ENCODE results near the gene TMEM106A. TPM values are rescaled to one million over a fixed set of nuclear protein-coding genes. Genes with fewer than 3 reads are reported as not detected.
"Not testable (repeated sequence)": the region's sequence is repeated elsewhere in the genome, so short reads cannot be mapped to it uniquely, and the experiment has no call there.

TMEM106A gene
- total and polyA plus RNA-seq, 2 donors (not counting 1 experiment from before 2014, with no cell fraction given): 1.5 to 9.3 TPM

DNA sequence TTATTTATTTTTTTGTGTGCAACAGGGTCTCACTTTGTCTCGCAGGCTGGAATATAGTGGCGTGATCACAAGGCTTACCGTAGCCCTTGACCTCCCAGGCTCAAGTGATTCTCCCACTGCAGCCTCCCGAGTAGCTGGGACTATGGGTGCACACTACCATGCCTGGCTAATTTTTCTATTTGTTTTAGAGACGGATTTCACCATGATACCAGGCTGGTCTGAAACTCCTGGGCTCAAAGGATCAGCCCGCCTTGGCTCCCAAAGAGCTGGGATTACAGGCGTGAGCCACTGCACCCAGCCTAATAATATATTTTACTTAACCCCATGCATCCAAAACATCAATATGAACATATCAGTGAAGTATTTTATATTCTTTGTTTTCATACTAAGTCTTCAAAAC lies 14.7 kb downstream of the TMEM106A start:
- Histone ChIP-seq H3K9me3 (ENCODE audit: control insufficient read depth, insufficient read depth, low read depth, low read length) (no peaks in the 10 kb centered on the region), H3K79me2 (ENCODE audit: control insufficient read depth, insufficient read depth, low read length) (no peaks in the 10 kb centered on the region), H3K36me3 (ENCODE audit: control insufficient read depth, insufficient read depth, low read length) (peaks cover 2% of the 10 kb centered on the region), H4K20me1 (ENCODE audit: control insufficient read depth, extremely low read depth, insufficient read depth, low read length) (no peaks in the 10 kb centered on the region), H3K9ac (ENCODE audit: insufficient read depth, low read length) (no peak overlapping the region), H3K4me3 (replicated peaks in 1 of 4; ENCODE audit: control extremely low read depth in 1 of 4, insufficient read depth in 1 of 4, low read depth in 3 of 4, low read length in 4 of 4) (no peak overlapping the region), H3K4me1 (ENCODE audit: control insufficient read depth, extremely low read depth, insufficient read depth, low read length) (no peaks in the 10 kb centered on the region), H3K4me2 (ENCODE audit: extremely low read depth, insufficient read depth, low read length) (no peak overlapping the region), H3K27ac (ENCODE audit: insufficient read depth, low read length) (no peak overlapping the region), H3K27me3 (ENCODE audit: control insufficient read depth, insufficient read depth, low read length) (no peaks in the 10 kb centered on the region), H2AFZ (ENCODE audit: low read length) (no peak overlapping the region)
- TF ChIP-seq, protein P1, sequence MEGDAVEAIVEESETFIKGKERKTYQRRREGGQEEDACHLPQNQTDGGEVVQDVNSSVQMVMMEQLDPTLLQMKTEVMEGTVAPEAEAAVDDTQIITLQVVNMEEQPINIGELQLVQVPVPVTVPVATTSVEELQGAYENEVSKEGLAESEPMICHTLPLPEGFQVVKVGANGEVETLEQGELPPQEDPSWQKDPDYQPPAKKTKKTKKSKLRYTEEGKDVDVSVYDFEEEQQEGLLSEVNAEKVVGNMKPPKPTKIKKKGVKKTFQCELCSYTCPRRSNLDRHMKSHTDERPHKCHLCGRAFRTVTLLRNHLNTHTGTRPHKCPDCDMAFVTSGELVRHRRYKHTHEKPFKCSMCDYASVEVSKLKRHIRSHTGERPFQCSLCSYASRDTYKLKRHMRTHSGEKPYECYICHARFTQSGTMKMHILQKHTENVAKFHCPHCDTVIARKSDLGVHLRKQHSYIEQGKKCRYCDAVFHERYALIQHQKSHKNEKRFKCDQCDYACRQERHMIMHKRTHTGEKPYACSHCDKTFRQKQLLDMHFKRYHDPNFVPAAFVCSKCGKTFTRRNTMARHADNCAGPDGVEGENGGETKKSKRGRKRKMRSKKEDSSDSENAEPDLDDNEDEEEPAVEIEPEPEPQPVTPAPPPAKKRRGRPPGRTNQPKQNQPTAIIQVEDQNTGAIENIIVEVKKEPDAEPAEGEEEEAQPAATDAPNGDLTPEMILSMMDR (conservative IDR thresholded peaks at IDR 0.05 in 1 of 2, IDR thresholded peaks at IDR 0.05 in 1 of 2; ENCODE audit: low read depth in 1 of 2, low read length in 2 of 2): no peak
- no peak for TF ChIP-seq EZH2 (IDR thresholded peaks at IDR 0.05; ENCODE audit: low read length, missing control alignments)
- DNase-seq (ENCODE audit: low read depth in 2 of 2): no peak

DNA sequence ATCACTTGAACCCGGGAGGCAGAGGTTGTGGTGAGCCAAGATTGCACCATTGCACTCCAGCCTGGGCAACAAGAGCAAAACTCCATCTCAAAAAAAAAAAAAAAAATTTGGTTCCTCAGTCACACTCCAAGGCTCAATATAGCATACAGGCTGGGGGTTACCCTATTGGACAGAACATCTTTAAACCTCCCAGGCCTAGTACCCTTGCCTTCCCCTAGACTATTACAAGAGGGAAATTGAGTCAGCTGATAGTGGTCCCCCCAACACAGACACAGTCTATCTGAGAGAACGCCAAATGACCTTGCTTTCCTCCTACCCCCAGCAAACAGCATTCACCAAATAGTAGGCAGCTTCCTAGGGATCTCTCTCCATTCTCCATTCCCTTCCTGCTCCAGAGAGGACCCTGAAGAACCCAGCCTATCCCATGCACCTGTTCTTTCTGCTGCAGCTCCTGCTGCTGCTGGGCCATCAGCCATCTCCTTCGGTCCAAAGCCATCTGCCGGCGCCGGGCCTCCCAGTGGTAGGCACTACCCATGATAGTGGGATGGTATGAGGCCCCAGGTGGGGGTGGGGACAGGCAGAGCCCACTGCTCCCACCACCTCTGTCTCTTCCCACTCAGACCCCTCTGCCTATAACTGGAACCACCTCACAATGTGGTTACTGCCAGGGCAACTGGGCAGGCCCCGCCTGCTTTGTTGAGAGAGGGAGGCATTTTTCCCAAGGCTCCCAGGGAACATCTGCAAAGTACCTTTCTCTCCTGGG lies 16.5 kb downstream of the TMEM106A start, which contains the start of gene CCDC200:
CCDC200 (minus strand) TSS at position 604 of the 763 bp plus-strand sequence; CDS start at position 535, 69 bp downstream.
- not testable (repeated sequence) for H3K27me3 ChIP-seq (ENCODE audit: control insufficient read depth, insufficient read depth, low read length); H3K79me2 ChIP-seq (ENCODE audit: control insufficient read depth, insufficient read depth, low read length); H4K20me1 ChIP-seq (ENCODE audit: control insufficient read depth, extremely low read depth, insufficient read depth, low read length); H3K27ac ChIP-seq (ENCODE audit: insufficient read depth, low read length); H3K4me2 ChIP-seq (ENCODE audit: extremely low read depth, insufficient read depth, low read length); H3K9me3 ChIP-seq (ENCODE audit: control insufficient read depth, insufficient read depth, low read depth, low read length); DNase-seq (ENCODE audit: low read depth in 2 of 2); H2AFZ ChIP-seq (ENCODE audit: low read length); H3K9ac ChIP-seq (ENCODE audit: insufficient read depth, low read length); H3K4me3 ChIP-seq (replicated peaks in 1 of 4; ENCODE audit: control extremely low read depth in 1 of 4, insufficient read depth in 1 of 4, low read depth in 3 of 4, low read length in 4 of 4); H3K4me1 ChIP-seq (ENCODE audit: control insufficient read depth, extremely low read depth, insufficient read depth, low read length); H3K36me3 ChIP-seq (ENCODE audit: control insufficient read depth, insufficient read depth, low read length)

DNA sequence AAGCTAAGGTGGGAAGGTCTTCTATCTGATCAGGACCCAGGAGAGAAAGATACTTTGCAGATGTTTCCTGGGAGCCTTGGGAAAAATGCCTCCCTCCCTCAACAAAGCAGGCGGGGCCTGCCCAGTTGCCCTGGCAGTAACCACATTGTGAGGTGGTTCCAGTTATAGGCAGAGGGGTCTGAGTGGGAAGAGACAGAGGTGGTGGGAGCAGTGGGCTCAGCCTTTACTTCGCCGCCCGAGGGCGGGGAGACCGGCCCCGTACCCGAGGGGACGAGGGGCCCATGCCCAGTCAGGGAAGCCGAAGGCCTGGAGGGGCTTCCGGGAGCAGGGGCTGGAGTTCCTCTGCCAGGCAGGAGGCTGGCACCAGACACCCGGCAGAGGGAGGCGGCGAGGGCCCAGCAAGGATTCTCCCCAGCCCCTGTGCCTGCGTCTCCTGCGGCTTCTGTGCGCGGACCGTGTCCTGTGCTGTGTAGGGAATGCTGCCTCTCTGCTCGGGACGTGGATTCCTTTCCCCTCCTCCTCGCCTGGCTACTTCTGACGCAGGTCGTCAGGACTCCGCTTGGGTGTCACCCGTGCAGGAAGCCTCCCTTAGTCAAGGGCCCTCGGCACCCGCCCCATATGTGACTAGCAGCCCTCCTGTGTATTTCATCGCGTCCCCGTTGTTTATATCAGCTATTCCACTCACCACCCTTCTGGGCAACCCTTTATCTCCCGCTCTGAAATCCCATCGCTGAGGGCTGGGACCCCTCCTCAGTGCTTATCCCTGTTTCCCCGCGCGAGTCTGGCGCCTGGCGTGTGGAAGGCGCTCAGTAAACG lies 19.7 kb downstream of the TMEM106A start:
- Histone ChIP-seq H3K9ac (ENCODE audit: insufficient read depth, low read length) (peak overlapping the region; percentile 16), H3K4me2 (ENCODE audit: extremely low read depth, insufficient read depth, low read length) (peak overlapping the region; percentile 75), H3K4me3 (replicated peaks in 1 of 4; ENCODE audit: control extremely low read depth in 1 of 4, insufficient read depth in 1 of 4, low read depth in 3 of 4, low read length in 4 of 4) (peak overlapping the region in 1 of 4 experiments; percentile 38), H3K27ac (ENCODE audit: insufficient read depth, low read length) (peak overlapping the region; percentile 38)
- H4K20me1 ChIP-seq (ENCODE audit: control insufficient read depth, extremely low read depth, insufficient read depth, low read length); DNase-seq (ENCODE audit: low read depth in 2 of 2); H3K27me3 ChIP-seq (ENCODE audit: control insufficient read depth, insufficient read depth, low read length); H3K4me1 ChIP-seq (ENCODE audit: control insufficient read depth, extremely low read depth, insufficient read depth, low read length); H3K36me3 ChIP-seq (ENCODE audit: control insufficient read depth, insufficient read depth, low read length); H3K79me2 ChIP-seq (ENCODE audit: control insufficient read depth, insufficient read depth, low read length); H2AFZ ChIP-seq (ENCODE audit: low read length); H3K9me3 ChIP-seq (ENCODE audit: control insufficient read depth, insufficient read depth, low read depth, low read length): not testable (repeated sequence)

DNA sequence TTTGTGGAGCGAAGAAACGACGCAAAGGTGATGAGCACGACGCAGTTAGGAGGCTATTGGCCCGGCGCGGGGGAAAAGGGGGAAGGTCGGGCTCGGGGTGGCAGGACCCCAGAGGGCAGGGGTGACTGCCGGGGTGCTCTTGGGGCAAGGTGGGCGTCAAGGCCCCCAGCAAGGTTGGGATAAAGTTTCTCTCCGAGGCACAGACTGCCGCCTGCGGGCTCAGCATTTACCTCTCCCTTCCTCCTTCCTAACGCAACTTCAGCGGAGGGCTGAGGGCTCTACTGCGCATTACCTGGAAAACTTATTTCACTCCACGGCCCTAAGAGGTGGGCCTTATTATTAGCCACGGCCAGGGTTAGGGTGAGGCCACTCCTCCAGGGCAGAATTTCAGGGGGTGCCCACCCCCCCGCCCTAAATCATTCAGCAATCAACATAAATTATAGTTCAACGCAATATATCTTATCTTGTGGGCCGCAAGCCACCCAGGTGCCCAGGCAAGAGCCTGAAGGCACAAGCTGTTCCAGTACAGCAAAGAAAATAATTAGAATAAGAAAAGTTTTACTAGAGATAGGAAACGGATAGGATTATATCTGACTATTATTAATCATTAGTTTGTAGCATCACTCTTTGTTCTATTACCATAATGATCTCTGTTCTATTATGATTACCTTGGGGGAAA lies 20.5 kb downstream of the TMEM106A start:
- not testable (repeated sequence) for H2AFZ ChIP-seq (ENCODE audit: low read length); H3K4me1 ChIP-seq (ENCODE audit: control insufficient read depth, extremely low read depth, insufficient read depth, low read length); H3K9ac ChIP-seq (ENCODE audit: insufficient read depth, low read length); H3K79me2 ChIP-seq (ENCODE audit: control insufficient read depth, insufficient read depth, low read length); H4K20me1 ChIP-seq (ENCODE audit: control insufficient read depth, extremely low read depth, insufficient read depth, low read length); H3K27me3 ChIP-seq (ENCODE audit: control insufficient read depth, insufficient read depth, low read length); H3K4me3 ChIP-seq (replicated peaks in 1 of 4; ENCODE audit: control extremely low read depth in 1 of 4, insufficient read depth in 1 of 4, low read depth in 3 of 4, low read length in 4 of 4); H3K36me3 ChIP-seq (ENCODE audit: control insufficient read depth, insufficient read depth, low read length); H3K9me3 ChIP-seq (ENCODE audit: control insufficient read depth, insufficient read depth, low read depth, low read length)
- H3K27ac ChIP-seq (ENCODE audit: insufficient read depth, low read length): peak overlapping the region; percentile 38
- peak overlapping the region; percentile 75 for H3K4me2 ChIP-seq (ENCODE audit: extremely low read depth, insufficient read depth, low read length)
- peak in 1 of 2 donors; percentile 19 for DNase-seq (ENCODE audit: low read depth in 2 of 2)

DNA sequence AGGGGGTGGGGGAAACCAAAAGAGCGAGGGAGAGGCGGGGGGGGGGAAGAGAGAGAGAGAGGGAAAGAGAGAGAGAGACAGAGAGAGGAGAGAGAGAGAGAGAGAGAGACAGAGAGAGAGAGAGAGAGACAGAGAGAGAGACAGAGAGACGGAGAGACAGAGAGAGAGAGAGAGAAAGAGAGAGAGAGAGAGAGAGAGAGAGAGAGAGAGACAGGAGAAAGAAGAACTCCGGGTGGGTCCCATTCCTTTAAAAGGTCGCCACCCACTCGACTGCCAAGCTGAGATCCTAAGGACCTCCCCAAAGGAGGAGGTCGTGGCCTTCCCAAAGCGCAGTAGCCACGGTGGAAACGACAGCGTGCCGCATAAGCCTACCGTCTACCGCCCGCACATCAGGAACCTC lies 21.6 kb downstream of the TMEM106A start:
- not testable (repeated sequence) for H3K9ac ChIP-seq (ENCODE audit: insufficient read depth, low read length); H3K27ac ChIP-seq (ENCODE audit: insufficient read depth, low read length); H3K4me1 ChIP-seq (ENCODE audit: control insufficient read depth, extremely low read depth, insufficient read depth, low read length); H3K9me3 ChIP-seq (ENCODE audit: control insufficient read depth, insufficient read depth, low read depth, low read length); DNase-seq (ENCODE audit: low read depth in 2 of 2); H3K4me2 ChIP-seq (ENCODE audit: extremely low read depth, insufficient read depth, low read length); H3K27me3 ChIP-seq (ENCODE audit: control insufficient read depth, insufficient read depth, low read length); H2AFZ ChIP-seq (ENCODE audit: low read length); H3K36me3 ChIP-seq (ENCODE audit: control insufficient read depth, insufficient read depth, low read length); H3K4me3 ChIP-seq (replicated peaks in 1 of 4; ENCODE audit: control extremely low read depth in 1 of 4, insufficient read depth in 1 of 4, low read depth in 3 of 4, low read length in 4 of 4); H4K20me1 ChIP-seq (ENCODE audit: control insufficient read depth, extremely low read depth, insufficient read depth, low read length); H3K79me2 ChIP-seq (ENCODE audit: control insufficient read depth, insufficient read depth, low read length)

Data from fibroblast of lung (primary cell).